CMK (cell line): ENCODE data around the gene FARP1.
"Not testable (repeated sequence)": the region's sequence is repeated elsewhere in the genome, so short reads cannot be mapped to it uniquely, and the experiment has no call there.

Experiments
- DNase-seq: peaks from one replicate; pipeline ENCODE4 v3.0.0-alpha.2; 2010; ENCODE audit warnings: low read depth

Gene FARP1

DNA sequence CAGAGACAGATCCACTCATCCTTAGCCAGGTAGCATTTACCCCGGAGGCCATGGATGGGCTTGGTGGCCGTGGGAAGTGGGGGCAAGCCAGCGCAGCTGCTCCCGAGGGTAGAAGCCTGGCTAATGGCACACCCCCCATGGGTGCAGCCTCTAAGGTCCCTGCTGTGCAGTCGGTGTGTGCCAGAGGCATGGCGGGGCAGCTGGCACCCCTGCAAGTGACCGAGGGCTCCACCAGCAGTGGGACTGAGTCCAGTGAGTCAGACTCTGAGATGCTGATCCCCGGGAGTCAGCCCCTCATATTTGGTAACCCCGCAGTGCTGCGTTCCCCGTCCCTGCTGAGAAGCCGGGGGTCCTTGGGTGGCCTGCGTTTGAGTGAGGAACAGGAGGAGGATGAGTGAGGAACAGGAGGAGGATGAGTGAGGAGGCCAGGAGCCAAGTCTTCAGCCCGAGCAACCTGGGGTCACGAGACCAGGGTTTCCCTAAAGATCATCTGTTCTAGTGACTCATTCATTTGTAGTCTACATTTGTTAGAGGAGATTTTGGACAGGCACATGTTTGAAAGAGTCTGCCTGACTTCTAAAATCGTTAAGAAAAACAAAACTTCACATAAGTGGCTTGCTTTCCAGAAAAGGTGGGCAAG is 253.3 kb downstream of the FARP1 start:
- DNase-seq = no peak

DNA sequence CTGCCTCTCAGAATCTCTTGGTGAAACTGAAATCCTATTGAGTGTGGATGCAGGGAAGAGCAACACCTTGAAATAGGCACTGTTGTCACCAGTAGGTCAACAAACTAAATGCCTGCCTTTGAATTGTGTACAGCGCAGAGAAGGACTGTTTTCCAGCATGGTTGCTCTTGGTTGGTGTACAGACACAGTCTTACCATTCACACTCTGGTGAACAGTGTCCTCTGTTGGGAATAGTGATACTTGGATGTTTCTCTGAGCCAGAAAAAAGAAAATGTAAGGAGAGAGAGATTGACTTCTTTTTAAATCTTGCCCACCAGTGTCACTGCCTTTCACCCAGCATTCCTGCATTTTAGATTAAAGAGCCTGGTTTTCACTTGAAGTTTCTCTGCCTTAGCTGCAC is 254.3 kb downstream of the FARP1 start:
- no peak for DNase-seq

DNA sequence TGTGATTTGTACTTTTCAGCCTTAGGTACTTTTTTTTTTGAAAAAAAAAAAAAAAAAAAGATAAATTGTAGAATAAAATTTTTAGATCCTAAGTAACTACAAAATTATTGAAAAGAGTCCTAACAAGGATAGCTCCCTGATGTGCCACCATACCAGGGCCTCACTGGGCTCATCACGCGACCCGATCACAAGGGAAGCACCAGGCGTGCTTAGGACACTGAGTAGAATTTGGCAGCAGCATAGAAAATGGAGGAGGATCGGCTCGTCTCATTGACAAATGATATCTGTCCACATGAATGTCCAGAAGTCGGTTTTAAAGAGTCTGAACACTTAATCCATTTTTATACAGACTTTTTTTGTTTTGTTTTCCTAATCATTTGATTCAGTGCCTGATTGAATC is 255.0 kb downstream of the FARP1 start:
- no peak for DNase-seq

DNA sequence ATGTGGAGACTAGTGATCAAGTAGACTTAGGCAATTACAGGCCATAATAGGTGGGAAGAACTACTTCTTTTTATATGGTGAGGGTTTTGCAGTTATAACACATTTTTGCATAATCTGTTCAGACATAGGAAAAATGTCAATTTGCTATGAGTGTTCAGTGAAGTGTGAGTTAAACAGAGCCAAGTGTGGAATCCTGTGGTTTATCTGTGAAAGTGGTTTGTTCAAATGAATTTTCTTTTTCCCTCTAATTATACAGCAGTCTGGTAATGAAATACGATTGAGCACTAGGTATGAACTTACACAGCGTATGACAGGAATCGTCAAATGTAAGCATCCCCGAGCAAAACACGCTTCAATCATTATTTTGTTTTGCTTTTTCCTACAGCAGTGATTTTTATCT is 255.7 kb downstream of the FARP1 start:
- DNase-seq = no peak

DNA sequence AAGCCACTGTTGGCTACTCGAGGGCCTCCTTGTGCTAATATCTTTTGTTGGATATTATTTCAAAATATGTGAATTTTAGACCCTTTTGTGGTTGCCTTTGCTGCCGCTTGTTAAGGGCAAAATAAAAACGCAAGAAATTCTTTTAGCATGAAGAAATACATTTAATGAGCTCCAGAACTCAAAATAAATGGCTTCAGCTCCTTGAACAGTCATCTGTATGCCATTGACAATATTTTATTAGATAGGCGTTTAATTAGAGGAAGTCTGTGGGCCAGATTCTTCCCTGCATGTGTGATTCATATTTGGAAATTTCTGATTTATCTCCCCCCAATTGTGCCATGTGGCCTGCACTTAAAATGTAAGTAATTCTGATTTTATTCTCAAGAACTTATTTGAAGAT is 256.9 kb downstream of the FARP1 start:
- no peak for DNase-seq

DNA sequence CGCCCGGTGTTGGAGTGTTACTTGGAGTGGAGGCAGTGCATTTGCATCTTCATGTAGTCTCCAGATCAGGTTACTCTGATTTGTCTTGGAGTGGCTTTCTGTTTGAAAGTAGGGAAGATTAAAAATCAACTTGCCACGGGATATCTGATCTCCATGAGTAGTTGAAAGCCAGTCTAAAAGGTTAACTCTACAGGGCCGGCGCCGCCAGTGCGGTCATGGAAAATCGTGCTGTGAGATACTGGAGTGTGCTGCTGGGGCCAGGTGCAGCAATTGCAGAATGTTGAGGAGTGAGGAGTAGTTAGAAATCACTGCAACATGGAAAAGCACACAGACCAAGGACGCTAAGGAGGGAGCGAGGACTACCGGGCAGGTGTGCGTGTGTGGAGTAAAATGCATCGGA is 259.0 kb downstream of the FARP1 start:
- no peak for DNase-seq

DNA sequence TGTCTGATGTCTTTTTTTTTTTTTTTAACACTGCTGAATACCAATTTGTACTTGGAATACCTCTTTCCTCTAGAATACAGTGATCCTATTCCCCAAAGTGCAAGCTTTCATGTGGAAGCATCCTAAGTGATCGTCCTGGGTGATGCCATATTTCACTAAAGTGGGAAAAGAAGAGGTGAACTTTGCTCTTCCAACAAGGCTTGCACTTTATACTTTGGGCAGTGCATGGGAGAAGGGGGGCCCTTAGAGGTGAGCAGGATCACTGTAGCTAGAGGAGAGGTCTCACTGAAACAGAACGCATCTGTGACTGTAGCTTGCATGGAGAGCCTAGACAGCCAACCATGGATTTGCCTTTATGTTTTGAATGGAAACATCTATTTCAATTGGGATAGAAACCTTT is 260.2 kb downstream of the FARP1 start:
- DNase-seq = no peak

DNA sequence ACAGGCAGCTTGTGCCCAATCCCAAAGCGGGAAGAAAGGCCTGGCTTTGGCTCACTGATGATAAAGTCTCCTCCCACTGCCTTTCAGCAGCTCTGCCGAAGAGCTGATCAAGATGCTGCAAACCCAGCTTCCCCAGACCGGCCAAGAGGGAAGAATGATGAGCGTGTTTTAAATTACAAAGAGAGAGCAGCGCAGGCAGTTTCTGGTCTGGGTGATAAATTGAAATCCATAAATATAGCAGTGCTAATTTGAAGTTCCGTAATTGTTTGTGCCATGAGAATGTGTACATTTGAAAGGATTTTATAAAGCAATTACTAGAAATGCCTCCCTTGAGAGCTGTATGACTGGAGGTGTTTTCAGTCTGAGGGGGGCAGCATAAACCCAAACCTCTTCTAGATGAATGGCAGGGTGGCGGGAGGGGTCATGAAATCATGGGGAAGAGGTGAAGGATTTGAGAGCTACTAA is 262.2 kb downstream of the FARP1 start:
- no peak for DNase-seq

DNA sequence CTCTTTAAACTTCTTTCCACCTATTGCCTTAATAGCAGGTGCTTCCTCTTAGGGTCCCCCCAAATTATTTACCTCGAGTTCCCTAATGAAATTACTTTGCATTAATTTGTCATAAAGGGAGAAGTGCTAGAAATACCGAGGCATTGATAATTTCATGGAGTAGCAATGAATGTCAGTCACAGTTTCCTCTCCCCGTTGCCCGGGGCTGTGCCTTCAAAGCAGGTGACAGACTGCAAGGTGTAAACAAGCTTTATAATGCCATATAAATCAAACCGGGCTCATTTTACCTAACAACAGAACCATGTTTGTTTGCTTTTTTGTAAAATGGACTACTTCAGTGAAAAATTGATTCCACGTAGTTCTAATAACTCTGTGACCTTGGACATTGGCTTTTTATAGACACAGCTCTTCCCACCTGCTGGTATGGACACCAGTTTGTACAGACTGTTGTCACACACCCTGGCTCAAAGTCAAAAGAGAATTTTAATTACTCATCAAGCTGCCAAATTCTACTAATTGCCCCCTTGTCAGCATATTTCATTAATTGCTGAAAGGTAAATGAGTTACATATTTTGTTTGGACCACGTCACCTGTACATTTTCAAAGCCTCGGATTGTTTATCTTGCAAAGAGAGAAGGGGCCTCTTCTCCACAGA is 262.9 kb downstream of the FARP1 start:
- no peak for DNase-seq

DNA sequence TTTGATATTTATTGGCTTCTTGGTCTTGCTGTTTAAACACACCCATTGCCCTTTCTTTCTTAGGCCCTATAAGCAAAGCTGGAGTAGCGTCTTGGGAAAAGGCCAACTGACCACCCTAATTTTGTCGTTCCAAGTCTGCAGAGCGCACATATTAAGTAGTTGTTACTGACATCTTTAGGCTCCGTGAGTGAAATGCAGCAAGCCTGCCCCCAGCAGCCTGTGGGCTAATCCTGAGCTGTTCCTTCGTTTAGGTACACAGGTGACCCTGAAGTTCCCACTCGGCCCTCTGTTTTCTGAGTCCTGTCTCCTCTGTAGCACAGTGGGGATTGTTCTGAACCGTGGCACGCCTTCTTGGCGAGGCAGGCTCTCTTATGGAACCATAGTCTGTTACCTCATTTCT is 263.5 kb downstream of the FARP1 start:
- no peak for DNase-seq

DNA sequence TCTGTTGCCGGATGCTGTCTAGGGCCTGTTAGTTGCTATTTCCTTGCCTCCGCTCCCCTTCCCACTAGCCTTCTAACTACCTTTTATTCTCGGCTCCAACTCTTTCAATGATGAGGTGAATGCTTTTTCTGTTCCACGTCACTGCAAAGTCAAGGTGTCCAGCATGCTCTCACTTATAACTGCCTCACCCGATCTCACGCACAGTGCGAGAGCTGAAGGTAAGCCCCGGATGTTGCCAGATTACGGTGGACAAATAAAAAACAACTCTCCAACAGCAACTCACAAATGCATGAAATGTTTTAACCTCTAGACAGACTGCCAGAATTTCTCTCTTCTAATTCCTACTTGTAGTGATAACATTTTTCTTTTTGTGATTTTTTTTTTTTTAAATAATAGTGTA is 264.1 kb downstream of the FARP1 start:
- no peak for DNase-seq

DNA sequence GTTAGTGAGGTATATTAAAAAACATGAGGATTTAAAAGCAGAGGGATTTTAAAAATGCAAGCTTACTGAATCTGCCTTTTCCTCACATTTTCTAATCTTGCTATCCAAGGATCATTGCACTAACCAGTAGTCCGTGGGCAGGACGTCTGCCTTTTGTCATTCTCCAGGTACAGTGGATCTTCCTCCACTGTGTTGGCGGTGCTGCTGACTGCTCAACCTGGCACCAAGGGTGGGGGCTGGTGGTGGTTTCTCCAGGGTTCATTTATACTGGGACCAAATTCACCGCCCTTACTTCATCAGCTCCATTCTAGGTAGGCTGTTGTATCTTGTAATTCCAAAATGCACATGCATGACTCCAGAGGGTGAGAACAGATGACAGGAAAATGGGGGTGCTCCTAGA is 264.7 kb downstream of the FARP1 start:
- DNase-seq = no peak

DNA sequence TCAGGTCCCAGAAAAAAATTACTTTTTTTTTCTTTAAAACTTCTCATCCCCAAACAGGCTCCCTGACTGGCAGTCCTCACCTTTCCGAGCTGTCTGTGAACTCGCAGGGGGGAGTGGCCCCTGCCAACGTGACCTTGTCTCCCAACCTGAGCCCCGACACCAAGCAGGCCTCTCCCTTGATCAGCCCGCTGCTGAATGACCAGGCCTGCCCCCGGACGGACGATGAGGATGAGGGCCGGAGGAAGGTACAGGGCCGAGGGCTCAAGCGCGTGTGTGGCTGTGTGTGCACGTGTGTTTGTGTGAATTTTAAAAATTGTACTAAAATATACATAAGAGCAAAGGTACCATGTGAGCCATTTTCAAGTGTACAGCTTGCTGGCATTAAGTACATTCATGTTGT is 266.4 kb downstream of the FARP1 start:
- no peak for DNase-seq

DNA sequence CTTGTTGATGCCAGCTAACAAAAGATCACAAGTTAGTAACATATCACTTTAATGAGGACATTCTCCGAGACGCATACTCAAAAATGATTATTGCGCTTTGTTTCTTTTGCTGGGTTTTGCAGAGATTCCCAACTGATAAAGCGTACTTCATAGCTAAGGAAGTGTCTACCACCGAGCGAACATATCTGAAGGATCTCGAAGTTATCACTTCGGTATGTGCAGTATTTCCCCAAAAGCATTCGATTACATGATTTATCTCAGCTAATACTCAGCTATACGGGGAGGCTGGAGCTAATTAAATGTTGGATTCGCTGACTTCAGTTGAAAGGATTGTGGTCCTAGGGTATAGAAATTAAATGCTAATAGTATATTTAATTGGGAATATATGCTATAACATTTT is 267.7 kb downstream of the FARP1 start:
- no peak for DNase-seq

DNA sequence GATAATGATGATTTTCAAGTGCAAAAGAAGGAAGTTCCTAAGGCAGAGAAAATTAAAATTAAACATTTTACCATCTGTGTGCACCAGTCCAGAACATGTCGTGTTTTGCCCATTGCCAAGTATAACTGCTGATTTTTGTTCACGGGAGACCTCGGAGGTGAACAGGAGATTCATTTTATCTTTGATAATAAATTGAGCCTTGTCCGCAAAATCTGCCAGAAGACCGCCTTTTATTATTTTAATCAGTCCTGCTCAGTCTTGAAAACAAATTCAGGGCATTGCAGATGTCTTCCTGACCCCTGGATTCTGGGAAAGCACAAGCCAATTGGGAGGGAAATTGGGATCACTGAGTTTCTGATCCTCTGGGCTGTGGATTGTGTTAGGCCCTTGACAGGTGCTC is 268.1 kb downstream of the FARP1 start:
- DNase-seq = no peak

DNA sequence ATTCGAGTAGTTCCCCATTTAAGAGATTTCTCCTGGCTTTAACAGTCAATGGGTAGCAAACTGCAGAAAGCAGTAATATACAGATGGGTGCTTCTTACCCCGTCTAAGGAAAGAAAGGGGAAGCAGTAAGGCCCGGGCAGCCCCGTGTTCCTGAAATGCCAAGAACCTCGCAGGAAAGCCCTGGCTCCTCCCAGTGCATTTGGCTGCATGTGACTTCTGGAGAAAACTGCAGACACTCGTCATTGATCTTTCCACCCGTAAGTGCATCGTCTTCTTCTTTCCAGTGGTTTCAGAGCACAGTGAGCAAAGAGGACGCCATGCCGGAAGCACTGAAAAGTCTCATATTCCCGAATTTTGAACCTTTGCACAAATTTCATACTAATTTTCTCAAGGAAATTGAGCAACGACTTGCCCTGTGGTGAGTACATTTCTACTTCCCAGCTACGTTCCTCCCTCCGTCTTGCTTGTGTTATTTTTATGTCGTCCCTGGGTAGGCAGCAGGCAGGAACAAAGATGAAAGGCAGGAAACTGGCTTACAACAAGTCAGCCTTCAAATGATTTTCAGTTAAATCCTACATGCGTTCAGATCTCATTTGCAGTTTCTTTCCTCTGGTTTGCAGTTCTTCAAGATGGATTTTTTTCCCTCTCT is 268.8 kb downstream of the FARP1 start:
- no peak for DNase-seq

DNA sequence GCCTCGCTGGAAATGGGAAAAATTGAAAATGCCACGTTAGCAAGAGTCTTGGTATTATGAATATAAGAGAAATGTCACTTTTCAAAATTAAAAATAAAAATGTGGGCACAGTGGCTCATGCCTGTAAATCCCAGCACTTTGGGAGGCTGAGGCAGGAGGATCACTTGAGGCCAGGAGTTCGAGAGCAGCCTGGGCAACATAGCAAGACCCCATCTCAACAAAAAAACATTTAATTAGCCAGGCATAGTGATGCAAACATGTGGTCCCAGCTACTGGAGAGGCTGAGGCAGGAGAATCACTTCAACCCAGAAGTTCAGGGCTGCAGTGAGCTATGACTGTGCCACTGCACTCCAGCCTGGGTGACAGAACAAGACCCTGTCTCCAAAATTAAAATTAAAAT is 270.4 kb downstream of the FARP1 start:
- not testable (repeated sequence) for DNase-seq

DNA sequence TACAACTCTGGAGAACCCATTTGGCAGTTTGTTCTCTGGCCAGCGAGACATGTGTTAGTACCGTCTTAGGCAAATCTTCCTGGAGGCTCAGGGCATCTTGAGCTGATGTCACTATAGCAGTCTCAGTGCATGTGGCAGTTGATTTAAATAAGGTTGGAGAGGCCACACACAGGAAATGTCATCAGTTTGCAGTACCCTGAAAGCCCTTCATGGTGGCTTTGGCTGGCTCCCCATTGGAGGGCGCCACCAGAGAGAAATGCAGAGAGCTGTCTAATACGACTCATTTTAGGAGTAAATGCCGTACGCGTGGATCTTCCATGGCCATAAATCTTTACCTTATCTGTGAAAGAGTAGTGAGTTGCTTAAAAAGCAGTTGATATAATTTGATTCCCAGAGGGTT is 270.9 kb downstream of the FARP1 start:
- DNase-seq = no peak

DNA sequence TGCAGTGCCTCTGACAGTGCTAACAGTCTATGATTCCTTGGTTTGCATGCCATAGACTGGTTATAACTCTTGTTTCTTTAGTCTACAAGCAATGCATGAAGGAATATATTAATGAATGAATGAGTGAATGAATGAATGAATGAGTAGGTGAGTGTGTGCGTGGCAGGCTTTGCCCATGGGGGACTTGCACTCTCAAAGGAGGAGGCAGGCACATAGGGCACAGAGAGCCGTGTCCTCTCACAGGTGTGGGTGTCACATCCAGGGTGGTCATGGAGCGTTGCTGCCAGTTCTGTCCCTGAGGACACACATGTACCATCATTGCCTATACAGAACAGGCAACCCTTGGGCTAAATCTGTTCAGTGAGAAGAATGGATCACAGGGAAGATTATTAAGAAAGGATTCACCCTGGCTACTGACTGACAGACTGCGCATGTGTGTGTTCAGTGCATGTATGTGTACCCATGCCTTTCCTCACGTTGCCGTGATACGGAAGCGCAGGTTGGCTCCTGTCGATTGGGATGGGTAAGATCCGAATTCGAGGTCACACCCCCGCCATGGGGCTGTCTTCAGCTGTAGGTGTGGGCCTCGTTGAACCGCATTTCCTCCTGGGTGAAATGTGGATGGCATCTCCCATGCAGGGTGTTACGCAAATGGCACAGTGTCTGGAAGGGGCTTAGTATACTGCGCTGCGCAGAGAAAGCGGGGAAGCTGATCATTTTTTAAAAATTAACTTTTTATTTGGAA is 272.6 kb downstream of the FARP1 start:
- no peak for DNase-seq

DNA sequence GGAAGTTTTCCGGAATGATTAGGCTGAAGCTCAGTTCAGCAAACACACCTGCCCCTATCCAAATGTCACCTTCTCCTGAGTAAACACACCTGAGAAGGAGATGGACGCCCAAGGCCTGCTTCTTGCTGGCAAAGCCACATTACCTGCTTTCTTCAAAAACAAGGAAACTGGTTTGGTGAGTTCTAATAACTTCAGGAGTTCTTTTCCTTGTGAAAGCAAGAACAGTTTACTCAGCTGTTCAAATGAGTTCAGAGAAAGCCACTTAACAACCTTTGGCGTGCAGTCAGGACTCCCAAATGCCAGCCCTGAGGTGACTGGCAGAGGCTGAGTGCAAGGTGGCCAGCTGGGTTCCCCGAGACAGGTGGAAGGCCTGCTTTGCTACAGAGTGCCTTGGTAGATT is 273.5 kb downstream of the FARP1 start:
- no peak for DNase-seq

DNA sequence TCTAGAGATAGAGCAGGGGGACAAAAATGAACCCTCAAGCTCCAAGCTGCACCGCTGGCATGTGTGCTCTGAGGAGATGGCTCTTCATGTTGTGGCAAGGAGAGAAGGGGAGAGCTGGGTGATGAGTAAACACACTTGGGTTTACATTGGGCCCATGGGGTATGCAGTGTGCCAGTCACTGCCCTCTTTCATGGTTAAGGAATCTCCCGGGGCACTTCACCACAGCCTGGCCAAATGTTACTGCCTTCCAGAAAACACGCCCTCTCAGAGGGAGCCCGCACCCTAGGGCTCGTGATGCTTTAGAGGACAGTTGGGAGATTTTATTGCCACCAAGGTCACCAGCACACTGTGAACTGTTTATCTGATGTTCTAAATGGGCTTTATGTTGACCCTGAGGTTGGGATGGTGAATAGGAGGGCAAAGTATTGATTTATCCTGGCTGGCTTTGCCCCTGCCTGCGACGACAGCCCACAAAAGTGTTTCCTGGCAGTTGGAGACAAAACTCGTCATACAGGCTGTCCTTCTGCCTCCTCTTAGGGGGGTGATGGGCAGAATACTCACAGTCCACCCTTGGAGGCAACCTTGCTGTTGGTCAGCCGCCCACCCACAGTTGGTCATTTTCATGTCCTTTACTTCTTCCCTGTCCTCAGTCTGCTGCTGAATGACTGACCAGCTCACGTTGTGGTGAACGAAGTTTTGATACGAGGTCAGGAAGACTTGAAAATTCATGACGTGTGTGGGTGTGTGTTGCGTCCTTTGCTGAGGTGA is 277.1 kb downstream of the FARP1 start:
- DNase-seq = no peak

DNA sequence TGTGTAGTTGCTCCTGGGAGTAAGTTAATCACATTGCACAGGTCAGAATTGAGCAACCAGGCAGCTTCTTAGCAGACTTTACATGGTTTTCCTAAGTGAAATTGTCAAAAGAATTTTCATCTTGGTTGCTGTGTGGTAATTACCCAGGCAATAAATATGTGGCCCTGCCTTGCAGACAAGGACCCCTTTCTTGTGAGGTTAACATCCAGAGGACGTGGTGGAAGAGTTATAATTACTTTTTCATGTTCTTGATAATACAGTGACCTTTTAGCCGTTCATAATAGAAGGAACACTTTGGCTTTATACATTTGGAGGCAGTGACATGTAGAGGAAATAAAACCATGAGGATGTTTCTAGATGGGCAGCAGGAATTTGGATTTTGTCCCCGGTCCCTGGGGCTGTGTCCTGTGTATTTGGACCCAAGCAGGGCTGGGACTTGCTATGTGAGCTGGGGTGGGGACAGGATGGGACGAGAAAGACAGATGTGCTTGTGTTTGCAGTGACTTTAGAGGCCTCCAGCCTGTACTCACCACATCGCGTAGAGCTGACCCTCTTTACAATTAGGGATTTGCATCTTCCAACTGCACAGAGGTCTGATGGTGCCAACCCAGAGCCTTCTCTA is 277.8 kb downstream of the FARP1 start:
- DNase-seq = no peak
